Fibroblast of skin of right quadriceps (primary cell): ENCODE measurements around the gene CWC15.
"Not testable (repeated sequence)": the region's sequence is repeated elsewhere in the genome, so short reads cannot be mapped to it uniquely, and the experiment has no call there.

Experiments
- DNase-seq: peaks from one replicate; pipeline ENCODE4 v3.0.0-alpha.2; 2013

CWC15 gene

DNA sequence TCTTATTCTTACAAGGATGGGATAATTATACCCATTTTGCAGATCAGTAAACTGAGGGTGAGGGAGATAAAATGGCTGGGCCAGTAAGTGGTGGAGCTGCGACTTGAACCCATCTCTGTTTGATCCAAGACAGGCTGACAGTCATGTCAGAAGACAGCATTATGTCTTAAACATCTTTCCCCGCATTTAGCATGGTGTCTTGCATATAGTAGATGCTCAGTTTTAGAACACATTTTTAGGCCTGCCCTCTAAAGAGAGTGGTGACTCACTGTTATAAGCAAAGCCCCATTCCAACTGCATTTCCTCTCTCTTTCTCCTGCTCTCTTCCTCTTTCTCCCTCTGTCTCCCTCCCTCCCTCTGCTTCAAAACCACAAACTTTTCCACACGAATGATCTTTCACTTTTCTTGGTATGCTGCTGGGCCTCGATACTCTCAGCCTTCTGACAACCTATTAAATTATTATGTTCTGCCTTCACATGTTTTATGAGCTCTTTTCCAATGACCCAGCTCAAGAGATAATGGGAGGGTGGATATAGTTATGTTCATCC lies 25.2 kb downstream of the CWC15 start:
- DNase-seq, result peak; percentile 93

DNA sequence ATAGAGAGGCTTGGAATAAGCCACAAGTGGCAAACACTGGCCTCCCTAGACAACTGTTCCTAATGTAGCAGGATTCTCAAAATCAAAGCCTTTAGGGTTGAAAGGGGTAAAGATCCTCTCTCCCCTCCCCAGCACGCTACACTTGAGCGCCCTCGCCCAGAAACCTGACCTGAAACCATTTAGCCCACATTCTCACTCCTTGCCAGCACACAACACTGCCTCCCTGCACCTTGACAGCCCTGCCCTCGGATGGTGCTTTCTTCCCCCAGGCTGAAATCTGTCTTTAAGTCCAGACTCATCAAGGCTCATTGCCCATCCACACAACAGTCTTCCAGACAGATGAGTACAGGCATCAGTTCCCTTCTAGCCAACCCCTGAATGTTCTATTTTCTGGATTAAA lies 26.5 kb downstream of the CWC15 start:
- DNase-seq, result no peak

DNA sequence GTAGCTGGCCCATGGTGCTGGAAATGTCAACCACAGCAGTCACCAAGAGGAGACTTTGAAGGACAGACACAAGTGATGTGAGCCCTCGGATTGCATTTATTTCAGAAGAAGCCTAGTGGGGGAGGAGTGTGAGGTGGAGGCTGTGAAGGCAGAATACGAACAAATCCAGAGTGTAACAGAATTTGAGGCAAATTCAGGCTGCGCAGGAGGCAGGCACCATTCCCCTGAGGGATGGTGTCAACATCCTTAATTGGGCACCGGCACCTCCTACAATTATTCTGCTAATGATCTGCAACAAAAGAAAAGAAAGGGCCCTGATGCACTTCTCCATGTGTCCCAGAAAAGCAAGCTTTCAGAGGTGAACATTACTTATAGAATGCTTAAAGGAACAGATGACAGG lies 32.2 kb downstream of the CWC15 start:
- DNase-seq, result no peak

DNA sequence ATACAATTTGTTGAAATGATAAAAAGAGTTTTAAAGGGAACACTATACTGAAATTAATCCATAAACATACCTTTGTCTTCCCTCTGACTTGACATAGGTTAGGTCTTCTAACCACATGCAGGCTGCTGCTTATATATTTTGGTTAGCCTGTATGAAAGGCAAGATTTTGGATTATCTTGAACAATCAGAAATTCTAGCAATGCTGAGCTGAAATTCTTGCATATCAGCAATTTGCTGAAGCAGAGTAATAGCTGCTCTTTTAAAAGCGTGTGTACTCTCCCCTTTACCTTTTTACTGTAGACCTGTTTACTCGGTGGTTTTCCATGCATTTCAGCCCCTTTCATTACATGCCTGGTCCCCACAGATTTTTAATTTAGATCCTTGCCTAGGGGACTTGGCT lies 34.0 kb downstream of the CWC15 start:
- no peak for DNase-seq

DNA sequence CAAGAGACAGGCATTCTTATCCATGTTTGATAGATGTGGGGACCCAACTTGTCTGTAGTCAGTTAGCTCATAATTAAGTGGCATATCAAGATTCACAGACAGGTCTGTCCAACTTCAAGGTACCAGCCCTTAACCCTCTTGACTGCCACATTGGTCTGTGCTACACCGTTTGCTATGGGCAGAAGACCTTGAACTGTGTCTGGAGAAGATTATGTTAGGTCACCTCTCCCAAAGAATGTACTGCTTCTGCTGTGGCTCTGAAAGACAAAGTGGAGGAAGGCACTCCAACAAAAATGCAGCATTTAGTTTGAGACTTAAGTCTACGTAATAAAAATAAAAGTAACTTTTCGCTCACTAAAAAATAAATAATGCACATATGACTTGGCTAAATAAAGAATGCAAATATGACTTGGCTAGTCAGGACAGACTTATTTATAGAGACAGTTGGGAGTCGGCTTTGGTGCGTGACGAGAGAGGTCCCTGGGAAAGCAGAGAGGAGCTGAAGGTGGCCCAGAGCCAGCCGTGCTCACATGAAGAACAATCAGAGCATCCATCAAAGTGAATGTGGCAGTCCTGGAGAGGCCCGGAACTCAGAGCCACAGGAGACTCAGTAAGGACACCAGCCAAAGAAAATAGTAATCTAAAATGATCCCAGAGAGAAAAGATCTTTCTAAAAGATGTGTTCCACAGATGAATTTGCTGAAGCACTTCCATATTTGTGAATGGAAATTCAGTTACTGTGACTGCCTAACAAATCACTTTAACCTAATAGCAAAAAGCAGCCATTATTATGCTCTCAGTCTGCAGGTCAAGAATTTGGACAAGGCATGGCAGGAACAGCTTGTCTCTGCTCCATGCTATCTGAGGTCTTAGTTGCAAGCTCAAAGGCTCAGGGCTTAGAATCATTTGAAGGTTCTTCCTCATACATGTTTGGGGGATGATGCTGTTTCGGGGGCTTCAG lies 35.0 kb downstream of the CWC15 start:
- peak; percentile 90 for DNase-seq

DNA sequence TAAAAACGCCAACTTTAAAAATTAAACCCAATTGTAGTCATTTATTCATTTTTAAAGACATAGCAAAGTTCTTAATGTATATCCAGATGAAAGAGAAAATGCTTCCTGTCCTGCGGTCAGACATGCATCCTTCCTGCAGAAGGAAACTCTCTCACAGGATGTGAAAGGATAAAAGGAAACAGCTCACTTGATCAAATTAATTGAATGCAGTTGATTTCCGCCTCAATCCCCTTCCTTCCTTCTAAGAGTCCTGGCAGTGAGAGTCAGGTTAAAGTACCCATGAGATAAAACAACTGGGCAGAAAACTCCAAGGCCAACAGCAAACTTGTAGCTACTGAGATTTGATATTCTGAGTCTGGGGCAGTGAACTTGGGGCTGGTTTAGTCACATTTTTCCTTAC lies 38.5 kb downstream of the CWC15 start:
- DNase-seq, result no peak

DNA sequence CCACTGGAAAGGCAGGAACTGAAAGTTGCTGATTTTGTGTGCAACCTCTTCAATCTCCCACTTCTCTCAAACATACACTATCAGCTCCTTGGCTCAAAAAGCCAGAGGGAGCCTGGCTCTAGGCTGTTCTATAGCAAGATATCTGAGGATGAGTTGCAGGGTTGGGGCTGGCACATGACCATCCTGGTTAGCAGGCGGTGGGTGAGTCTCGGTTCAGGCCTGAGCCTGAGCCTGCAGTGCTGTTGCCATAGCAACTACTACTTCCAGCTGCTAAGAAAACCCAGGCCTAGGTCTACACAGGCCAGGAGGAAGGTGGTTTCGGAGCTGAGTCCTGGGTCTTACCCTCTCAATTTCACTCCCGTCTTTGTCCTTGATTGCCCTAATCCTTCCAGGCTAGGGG lies 39.0 kb downstream of the CWC15 start:
- DNase-seq, result peak; percentile 66

DNA sequence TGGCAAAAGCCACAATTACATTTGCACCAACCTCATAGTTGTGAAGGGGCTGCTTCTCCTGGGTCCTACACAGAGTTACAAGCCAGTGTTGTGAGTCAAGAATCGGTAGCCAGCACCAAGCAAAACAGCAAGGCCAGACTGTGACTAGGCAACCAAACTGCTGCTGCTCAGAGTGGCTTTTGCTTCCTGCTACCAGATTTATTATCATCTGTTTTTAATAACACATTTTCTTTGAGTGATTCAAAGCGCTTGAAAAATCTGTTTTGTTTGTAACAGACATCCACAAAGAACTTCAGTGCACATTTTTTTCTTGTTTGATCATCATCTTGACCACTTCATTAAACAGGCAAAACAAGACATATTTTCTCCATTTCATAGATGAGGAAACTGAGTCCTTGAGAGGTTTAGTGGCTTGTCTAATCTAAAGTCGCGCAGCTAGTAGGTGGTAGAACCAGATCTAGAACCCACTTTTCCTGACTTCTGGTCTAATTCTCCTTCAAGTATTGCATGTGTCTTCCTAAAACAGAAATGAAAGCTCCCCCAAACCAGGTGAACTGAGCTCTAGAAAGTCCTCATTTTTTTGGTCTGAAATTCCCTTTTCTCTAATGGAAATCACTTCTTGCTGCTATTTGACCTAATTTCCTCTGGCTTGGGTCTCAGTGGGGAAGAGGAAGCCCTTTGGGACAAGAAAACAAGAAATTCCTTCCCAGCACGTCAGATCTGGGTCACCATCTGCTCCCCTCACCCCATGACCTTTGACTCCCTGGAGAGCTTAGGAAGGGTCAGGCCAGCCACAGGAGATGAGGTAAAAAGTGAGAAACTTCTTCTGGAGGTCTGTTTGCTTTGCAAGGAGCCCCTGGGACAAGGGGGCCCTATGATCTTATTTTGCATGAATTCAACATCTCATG lies 39.9 kb downstream of the CWC15 start:
- DNase-seq, result peak; percentile 99

DNA sequence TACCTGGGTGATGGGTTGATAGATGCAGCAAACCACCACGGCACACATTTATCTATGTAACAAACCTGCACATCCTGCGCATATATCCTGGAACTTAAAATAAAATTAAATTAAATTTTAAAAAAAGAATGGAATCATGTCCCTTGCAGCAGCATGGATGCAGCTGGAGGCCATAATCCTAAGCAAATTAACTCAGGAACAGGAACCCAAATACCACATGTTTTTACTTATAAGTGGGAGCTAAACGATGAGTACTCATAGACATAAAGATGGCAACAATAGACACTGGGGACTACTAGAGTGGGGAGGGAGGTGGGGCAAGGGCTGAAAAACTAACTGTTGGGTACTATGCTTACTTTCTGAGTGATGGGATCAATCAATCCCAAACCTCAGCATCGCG lies 40.9 kb downstream of the CWC15 start:
- peak; percentile 66 for DNase-seq

DNA sequence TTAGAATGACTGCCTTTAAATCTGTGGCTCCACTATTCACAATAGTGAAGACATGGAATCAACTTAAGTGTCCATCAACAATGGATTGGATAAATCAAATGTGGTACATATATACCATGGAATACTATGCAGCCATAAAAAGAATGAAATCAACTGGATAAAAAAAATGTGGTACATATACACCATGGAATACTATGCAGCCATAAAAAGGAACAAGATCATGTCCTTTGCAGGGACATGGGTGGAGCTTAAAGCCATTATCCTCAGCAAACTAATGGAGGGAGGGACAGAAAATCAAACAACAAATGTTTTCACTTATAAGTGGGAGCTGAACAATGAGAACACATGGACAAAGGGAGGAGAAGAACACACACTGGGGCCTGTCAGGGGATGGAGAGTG lies 41.3 kb downstream of the CWC15 start:
- DNase-seq, result peak; percentile 4

DNA sequence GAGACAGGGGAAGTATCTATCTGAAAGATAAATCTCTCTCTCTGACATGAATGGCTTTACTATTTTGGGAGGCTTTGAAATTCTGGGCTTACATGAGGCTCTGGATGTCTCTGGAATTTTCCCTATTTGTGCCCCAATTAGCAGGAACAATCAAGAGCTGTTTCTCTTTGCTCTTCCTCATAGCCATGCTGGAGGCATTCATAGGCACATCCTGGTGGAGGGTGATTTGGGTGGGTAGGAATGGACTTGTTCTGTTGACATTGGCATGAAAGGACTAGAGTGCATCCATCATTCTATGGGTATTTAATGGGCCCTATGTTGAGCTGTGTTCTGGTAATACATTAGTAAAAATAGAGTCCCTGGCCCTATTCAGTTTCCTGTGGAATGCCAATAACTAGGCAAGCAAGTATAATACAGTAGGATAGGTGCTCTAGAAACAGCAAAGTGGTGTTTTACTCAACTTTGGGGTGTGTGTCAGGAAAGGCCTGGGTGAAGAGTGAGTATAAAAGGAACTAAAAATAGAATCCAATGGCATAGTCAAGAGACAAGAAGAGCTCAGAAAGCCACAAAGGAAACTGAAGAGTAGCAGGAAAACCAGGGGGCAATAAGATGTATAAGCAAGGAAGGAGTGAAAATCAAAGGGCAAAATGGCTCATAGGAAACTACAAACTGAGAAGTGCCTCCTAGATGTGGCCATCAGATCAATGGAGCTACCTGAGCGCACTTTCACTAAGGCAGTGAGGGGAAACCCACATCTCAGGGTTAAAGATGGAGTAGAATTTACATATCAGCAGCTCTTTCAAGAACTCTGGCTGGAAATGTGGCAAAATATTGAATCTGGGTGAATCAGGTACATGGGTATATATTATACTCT lies 45.0 kb downstream of the CWC15 start:
- DNase-seq, result no peak

DNA sequence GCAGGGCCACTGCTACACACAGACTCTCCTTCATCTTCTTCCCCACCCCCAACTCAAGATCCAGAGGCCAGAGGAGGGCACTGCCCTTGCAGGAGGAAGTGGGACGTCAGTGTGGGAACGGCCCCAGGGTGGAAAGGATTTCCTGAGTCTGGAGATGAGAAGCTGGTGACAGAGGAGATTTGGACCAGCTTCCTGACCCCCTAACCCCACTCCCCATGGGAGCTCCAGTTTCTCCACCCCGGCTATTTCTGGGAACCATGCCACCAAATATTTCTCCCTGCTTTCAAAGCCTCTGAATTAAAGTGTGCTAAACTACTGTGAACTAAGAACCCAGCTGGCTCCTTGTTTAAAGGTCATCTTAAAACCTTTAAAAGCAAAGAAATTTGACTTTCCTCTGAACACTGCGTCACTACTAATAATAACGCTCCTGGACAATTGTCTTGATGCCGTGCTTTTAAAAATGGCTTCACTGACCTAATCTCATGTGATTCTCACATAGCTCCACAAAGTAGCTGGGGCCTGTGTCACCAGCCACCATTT lies 46.6 kb downstream of the CWC15 start:
- peak; percentile 92 for DNase-seq

DNA sequence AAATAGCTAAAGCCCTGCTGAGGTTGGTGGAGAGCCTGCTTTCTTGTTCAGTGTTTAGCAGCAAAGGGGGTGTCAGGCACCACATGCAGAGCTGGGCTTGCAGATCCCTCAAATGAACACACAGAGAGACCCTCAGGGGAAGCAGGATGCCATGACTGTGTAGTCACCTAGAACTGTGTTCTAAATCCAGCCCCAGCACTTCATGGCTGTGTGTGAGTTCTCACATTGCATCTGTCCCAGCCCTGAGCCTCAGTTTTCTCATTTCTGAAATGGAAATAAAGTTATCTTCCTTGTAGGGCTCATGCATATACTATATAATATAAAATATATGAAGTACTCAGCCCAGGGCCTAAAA lies 47.1 kb downstream of the CWC15 start:
- DNase-seq, result peak; percentile 61

DNA sequence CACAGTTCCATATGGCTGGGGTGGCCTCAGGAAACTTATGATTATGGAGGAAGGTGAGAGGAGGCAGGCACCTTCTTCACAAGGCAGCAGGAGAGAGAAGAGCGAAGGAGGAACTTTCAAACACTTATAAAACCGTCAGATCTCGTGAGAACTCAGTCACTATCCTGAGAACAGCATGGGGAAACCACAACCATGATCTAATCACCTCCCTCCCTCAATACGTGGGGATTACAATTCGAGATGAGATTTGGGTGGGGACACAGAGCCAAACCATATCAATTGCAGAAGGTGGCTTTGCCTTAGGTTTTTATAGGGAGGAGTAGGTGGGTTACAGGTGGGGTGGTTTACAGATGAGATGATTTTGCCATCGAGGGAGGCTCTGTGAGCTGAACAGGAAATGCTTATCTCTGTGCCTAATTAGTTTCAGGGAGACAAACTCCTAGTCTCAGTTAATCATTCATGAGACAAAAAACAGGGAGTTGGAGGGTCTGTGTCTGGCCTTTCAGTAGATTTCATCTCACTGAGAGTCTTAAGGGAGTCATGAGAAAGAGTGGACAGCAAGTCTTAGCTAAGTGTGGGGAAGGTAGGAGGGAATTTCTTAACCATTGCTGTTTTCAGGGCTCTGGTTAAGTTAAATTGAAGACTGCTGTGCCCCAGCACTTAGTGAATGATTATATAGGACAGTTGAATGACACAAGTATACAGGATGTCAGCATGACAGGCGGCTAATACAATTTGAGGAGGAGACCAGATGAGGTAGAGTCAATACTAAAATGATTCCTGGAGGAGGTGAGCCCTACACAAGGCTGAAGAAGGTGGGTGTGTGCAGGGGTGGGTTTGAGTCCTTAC lies 47.7 kb downstream of the CWC15 start:
- DNase-seq, result no peak

DNA sequence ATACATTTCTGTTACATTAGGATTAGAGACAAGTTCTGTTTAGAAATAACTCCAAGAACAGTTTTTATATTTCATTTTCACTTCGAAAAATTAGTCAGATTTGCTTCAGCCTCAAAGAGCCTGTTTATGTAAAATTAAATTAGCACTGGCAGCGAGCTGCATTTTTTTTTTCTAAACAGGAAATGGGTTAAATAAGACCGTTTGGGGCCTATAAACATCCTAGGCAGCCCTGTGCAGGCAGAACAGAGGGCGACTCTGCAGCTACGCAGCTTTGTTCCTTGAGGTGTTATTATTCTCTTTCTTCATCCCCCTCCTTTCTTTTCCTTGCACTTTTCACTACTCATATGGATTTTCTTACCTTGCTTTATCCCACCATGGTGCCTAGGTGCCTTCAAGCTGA lies 48.7 kb downstream of the CWC15 start:
- DNase-seq, result no peak

DNA sequence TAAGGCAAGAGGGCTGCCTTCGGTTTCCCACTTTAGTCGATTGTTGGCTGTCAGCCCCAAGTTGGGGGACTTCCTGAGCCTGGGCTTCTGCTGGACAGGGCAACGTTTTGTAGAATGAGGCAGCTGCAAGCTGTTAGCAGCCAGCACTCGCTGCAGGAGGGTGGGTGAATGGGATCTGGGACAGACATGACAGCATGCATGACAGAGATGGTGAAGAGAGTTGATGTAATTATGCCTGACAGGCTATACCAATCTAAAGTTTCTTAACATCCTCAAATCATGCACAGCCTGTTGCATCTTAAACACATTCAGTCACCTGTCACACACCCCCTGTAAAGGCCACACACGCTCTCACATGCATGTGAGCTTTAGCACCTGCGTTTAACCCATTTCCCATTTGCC lies 49.2 kb downstream of the CWC15 start:
- DNase-seq, result no peak

DNA sequence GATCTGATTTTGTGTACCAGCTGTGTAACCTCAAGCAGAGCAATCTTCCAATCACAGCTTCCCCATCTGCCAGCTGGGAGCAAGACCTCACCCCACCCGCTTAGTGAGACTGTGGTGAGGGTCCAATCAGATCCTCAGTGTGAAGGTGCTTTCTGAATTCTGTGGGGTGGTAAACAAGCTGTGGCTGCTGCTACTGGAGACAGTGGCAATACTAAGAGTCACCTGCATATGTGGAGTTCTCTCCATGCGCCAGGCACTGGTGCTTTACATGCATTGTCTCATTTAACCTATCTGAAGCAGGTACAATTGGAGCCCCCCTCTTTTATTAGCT lies 50.4 kb downstream of the CWC15 start:
- no peak for DNase-seq

DNA sequence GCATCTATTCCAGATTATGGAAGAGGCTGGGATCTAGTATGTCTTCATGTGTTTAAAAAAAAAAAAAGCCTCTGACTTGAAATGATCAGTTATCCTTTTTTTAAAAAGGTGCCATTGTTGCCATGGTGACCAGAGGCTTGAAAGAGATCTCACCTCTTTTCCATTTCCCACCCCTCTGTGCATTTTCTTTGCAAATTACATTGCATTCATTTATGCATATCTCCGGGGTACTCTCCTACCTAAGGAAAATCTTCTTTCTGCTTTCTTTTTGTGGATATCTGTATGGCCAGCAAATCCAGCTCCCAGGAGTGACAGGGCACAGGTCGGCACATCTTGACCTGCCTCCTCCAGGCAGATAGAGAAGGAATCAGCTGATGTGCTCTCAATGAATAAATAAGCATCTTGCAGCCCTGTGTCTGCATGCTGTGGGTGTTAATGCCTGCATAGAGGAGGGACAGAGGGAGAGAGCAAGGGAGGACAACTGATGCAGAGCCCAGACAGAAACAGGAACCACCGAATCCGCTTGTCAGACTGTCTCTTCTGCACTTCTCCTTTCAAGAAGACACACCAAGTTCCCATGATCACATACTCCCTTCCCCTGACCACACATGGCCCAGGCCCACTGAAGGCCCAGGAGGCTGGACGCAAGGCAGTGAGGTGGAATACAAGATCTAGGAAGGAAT lies 50.9 kb downstream of the CWC15 start:
- no peak for DNase-seq

DNA sequence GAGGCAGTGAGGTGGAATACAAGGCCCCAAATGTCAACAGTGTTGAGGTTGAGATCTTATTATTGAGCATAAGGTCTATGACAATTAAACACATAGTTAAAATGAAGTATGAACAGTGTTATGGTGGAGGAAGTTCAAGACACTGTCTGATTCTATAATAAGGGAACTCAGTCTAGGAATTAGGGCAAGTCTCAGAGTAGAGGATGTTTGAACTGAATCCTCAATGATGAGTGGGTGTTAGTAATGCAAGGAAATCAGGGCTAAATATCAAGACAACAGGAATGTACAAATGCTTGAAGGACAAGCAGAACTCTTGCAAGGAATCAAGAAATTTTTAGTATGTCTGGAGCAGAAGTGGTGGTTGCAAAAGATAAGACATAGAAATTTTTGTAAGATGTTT lies 53.0 kb downstream of the CWC15 start:
- DNase-seq, result no peak

DNA sequence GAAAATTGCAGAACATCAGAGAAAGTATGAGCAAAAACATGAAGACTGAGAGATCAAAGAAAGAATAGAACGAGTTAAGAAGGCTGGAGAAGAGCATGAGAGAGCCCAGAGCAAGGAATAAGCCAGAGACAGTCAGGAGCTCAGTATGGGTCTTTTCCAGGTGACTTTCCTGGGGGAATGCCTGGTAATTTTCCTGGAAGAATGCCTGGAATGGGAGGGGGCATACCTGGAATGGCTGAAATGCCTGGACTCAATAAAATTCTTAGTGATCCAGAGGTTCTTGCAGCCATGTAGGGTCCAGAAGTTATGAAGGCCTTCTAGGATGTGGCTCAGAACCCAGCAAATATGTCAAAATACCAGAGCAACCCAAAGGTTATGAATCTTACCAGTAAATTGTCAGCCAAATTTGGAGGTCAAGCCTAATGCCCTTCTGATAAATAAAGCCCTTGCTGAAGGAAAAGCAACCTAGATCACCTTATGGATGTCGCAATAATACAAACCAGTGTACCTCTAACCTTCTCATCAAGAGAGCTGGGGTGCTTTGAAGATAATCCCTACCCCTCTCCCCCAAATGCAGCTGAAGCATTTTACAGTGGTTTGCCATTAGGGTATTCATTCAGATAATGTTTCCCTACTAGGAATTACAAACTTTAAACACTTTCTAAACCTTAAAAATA lies 59.5 kb downstream of the CWC15 start:
- DNase-seq, result not testable (repeated sequence)
